AG04450 (cell line): ENCODE measurements around the gene KLHL8. TPM values are rescaled to one million over a fixed set of nuclear protein-coding genes. Genes with fewer than 3 reads are reported as not detected.

Source experiments
- CTCF ChIA-PET: fragments of 300-600, 350-600 bp; formaldehyde crosslinking; extraction: SDS; loops from one replicate; lab custom pipeline; 2022; ENCODE audit warnings: antibody characterized with exemption, inconsistent platforms; lab: Charles Lee
- POLR2A ChIA-PET: fragments of 350-600 bp; formaldehyde crosslinking; extraction: SDS; loops from one replicate; lab custom pipeline; 2021; ENCODE audit warnings: antibody characterized with exemption, inconsistent platforms; lab: Yijun Ruan, JAX
- DNase-seq: peaks from one replicate; pipeline ENCODE4 v3.0.0-alpha.2; 2011; ENCODE audit warnings: low read depth, low spot score
- H3K27ac ChIP-seq: one replicate; pipeline ENCODE4 v1.5.1; 2012; ENCODE audit warnings: low read depth, low read length, control low read depth
- H3K27me3 ChIP-seq: one replicate; pipeline ENCODE4 v1.6.0; 2012; ENCODE audit warnings: low read length; ENCODE audit not compliant: control insufficient read depth, insufficient read depth
- H3K4me3 ChIP-seq: 2 replicates; pipeline ENCODE4 v1.5.1; 2011; ENCODE audit warnings: mild to moderate bottlenecking, low read depth, low read length, control low read depth
- H3K9me3 ChIP-seq: 2 replicates; pipeline ENCODE4 v1.5.1; 2012; ENCODE audit warnings: low read length; ENCODE audit not compliant: control insufficient read depth, insufficient read depth
- polyA minus RNA-seq: library from RNA; depleted of rRNA, polyadenylated mRNA; stranded (reverse); fragments of >200 nt; gene quantifications from 2 replicates; pipeline ENCODE4 v1.2.3, GENCODE V29; 2011; rRNA and poly(A)+ RNA removed
- polyA plus RNA-seq: library from polyadenylated mRNA; depleted of rRNA; stranded (reverse); fragments of >200 nt; gene quantifications from 2 replicates; pipeline ENCODE4 v1.2.3, GENCODE V29; 2011; rRNA removed
- TF ChIP-seq, protein P1 (sequence below): IDR thresholded peaks from 2 replicates; pipeline ENCODE4 v1.5.1; 2011; ENCODE audit warnings: low read depth, low read length, control low read depth, inconsistent platforms

The KLHL8 gene
- polyA plus RNA-seq (6.3 and 9.0 TPM in 2 replicates), polyA minus RNA-seq (15.0 and 22.1 TPM in 2 replicates)

- ChIA-PET POLR2A (no interaction called here), CTCF (interaction anchor here (0.5 to 2.3 kb wide), 12 partner anchors 10 to 724 kb away, joined by 3 to 9 read pairs (median 4); no protein-coding TSS in a partner anchor)
- TF ChIP-seq, protein P1, sequence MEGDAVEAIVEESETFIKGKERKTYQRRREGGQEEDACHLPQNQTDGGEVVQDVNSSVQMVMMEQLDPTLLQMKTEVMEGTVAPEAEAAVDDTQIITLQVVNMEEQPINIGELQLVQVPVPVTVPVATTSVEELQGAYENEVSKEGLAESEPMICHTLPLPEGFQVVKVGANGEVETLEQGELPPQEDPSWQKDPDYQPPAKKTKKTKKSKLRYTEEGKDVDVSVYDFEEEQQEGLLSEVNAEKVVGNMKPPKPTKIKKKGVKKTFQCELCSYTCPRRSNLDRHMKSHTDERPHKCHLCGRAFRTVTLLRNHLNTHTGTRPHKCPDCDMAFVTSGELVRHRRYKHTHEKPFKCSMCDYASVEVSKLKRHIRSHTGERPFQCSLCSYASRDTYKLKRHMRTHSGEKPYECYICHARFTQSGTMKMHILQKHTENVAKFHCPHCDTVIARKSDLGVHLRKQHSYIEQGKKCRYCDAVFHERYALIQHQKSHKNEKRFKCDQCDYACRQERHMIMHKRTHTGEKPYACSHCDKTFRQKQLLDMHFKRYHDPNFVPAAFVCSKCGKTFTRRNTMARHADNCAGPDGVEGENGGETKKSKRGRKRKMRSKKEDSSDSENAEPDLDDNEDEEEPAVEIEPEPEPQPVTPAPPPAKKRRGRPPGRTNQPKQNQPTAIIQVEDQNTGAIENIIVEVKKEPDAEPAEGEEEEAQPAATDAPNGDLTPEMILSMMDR, result peak; percentile 22; the same call in 1 of the 2 replicates
- Histone ChIP-seq H3K4me3 (peak within 1 kb of the TSS; percentile 99), H3K9me3 (no peaks in the 10 kb centered on the region; the same call in 1 of the 2 replicates), H3K27me3 (no peaks in the 10 kb centered on the region), H3K27ac (peak within 1 kb of the TSS; percentile 70)
- DNase-seq, result peak; percentile 30
Measured at GRCh38 chr4:87220094-87220822, at the start of gene KLHL8. TSS of gene KLHL8 (minus strand) at chr4:87220618. CDS start at chr4:87195539, 25,079 bp downstream.

- no peak overlapping the region for H3K4me3 ChIP-seq
- peak; percentile 1 for DNase-seq
- H3K9me3 ChIP-seq, result no peaks in the 10 kb centered on the region
- ChIA-PET POLR2A (no interaction called here), CTCF (interaction anchor here (1.4 to 4.4 kb wide), 2 partner anchors 83 to 196 kb away, joined by 4 to 30 read pairs; no protein-coding TSS in a partner anchor)
- H3K27me3 ChIP-seq, result peaks cover 11% of the 10 kb centered on the region
- H3K27ac ChIP-seq, result no peak overlapping the region
- TF ChIP-seq, protein P1, result peak; percentile 60
Measured at GRCh38 chr4:87270144-87270543, 49.7 kb upstream of the KLHL8 start.

DNA sequence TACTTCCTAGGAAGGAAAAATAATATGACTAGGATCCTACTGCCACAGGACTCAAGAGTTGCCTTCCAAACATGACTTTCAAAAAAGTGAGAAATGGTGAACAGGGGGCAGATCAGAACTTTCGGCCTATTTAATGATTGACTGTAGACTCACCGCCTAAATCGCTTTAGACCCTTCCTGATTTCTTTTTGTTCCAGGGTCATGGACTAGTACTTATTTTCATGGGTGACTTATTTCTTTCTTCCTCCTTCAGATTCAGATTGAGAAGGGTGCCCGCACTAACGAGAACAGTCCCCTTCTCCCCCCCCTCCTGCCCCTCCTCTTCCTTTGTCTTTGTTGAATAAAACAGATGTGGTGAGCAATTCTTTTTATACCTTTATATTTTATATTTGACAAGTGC, 48.0 kb upstream of the KLHL8 start:
- Histone ChIP-seq H3K27ac (no peak overlapping the region), H3K27me3 (peaks cover 11% of the 10 kb centered on the region), H3K4me3 (no peak overlapping the region), H3K9me3 (no peaks in the 10 kb centered on the region)
- ChIA-PET CTCF (interaction anchor here (0.7 to 4.4 kb wide), 4 partner anchors 107 to 276 kb away, joined by 3 to 30 read pairs (median 4); no protein-coding TSS in a partner anchor), POLR2A (no interaction called here)
- TF ChIP-seq, protein P1, result no peak
- no peak for DNase-seq

DNA sequence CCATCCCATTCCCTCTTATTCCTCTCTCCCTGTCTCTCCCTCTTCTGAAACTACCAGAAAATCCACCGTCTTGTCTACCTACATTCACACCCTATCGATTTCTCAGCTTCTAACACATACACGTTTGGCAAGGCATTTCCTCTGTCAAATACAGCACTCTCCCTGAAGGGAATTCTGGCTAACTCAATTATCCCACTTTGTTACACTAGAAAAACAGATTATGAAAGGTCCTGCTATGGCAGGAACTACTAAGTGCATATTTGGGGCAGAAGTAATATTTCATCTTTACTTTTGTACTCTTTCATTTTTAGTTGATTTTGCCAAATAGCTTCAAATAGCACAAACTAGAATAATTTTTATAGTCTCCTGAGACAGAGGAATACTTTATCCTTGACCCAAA, 46.6 kb upstream of the KLHL8 start:
- H3K4me3 ChIP-seq, result no peak overlapping the region
- no peak overlapping the region for H3K27ac ChIP-seq
- H3K9me3 ChIP-seq, result no peaks in the 10 kb centered on the region
- no peak for DNase-seq
- TF ChIP-seq, protein P1, result no peak
- ChIA-PET POLR2A (interaction anchor here (0.6 kb wide), 1 partner anchor 159 kb away, joined by 7 read pairs; no protein-coding TSS in a partner anchor), CTCF (interaction anchor here (1.1 kb wide), 1 partner anchor 768 kb away, joined by 3 read pairs; no protein-coding TSS in a partner anchor)
- peaks cover 14% of the 10 kb centered on the region for H3K27me3 ChIP-seq

GRCh38 chr4:87262886-87263285, 42.5 kb upstream of the KLHL8 start:
- Histone ChIP-seq H3K4me3 (no peak overlapping the region), H3K27me3 (peaks cover 5% of the 10 kb centered on the region), H3K27ac (no peak overlapping the region), H3K9me3 (no peaks in the 10 kb centered on the region)
- POLR2A ChIA-PET, result no interaction called here
- TF ChIP-seq, protein P1, result no peak
- CTCF ChIA-PET, result interaction anchor here (1.1 to 1.2 kb wide), 2 partner anchors 12 to 113 kb away, joined by 3 read pairs; no protein-coding TSS in a partner anchor
- DNase-seq, result no peak
